ENCODE measurements around the gene RERE.
"Not testable (repeated sequence)": the region's sequence is repeated elsewhere in the genome, so short reads cannot be mapped to it uniquely, and the experiment has no call there.

RERE gene

DNA sequence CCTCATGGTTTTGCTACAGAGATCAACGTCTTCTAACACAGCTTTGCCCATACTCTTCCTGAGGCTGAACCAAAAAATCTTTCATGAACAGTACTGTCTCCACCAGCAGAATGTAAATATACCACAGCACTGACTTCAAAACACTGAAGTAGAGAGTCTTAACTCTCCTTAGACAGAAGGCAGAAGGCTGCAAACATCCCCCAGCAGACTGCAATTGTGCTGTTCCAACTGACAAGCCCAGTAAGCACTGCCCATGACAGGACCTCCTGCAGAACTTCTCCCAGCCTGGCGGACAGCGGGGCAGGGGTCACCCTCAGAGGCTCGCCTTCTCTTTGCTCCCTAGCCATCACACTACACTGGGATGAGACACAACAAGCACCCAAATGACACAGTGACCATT, 218.7 kb downstream of the RERE start:
- DNase-seq: no peak

DNA sequence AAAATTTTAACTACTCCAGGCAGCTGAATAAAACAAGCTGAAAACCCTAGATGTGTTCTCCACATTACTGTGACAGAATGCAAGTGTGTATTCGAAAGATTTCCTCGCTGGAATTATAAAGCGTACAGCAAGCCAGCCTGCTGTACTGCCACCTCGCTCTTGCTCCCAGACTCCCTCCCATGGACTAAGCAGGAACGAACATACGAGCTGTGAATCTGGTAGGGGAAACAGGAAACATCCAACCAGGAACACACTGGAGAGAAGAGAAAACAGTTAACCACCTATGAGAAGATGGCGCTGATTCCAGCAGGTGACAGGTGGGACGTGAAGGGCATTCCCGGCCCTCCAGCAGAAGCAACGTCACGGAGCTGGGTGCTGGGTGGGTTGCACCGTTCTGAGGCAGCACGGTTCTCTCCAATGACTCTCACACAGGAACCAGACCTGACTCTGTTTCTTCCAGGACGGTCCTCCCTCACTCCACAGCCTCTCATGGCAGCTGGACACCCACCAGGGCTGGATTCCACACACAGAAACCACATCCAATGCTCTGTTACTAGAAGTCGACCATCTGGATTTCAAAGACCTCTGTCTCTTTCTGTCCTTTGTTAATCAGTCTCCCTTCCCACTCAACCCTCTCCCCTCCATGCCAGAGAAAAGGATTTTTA, 219.2 kb downstream of the RERE start:
- no peak for DNase-seq

DNA sequence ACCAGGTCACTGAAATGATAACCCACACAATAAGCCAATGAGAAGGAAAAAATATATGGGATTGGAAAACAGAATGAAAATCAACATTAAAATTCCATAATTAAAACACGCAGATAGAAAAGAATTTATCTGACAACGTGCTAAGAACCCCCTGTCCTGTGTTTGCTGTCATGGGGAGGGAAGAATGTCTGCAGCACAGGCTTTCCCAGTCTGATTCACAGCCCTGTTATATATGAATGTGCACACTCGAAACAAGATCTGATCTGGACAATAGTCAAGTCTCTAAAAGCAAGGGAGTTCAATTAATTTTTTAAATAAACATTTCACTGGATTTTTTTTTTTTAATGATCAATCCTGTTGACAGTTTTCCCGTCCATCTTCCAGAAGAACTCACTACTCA, 220.0 kb downstream of the RERE start:
- DNase-seq: no peak

DNA sequence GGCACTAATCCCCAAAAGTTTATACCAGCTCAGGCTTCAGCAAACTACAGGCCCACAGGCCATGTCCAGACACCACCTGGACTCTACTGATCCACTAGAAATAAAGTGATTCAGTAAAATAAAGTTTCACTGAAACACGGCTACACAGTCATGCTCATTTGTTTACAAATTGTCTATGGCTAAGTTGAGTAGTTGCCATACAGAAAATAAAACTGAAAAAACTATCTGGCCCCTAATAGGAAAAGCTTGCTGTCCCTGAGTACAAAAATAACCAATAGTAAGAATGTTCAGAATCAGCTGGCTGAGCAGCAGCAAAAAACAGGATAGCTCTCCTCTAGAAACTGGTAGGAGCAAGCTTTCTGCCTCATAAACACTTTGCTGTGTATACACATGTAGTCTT, 221.5 kb downstream of the RERE start:
- DNase-seq: no peak

DNA sequence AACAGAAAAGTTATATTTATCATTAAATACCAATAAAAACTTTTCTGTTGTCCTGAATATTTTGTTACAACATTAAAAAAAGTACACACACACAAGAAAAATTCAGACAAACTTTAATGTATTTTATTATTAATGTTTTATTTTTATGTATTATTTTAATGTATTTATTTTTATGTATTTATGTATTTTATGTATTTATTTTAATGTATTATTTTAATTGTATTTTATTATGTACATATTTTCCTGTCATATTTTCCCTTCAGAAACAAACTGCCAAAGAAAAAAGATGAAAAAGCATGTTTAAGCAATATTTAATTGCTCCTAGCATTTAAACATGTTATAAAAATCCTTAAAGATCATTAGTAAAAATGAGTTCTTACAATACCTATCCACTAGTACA, 222.1 kb downstream of the RERE start:
- DNase-seq: no peak

DNA sequence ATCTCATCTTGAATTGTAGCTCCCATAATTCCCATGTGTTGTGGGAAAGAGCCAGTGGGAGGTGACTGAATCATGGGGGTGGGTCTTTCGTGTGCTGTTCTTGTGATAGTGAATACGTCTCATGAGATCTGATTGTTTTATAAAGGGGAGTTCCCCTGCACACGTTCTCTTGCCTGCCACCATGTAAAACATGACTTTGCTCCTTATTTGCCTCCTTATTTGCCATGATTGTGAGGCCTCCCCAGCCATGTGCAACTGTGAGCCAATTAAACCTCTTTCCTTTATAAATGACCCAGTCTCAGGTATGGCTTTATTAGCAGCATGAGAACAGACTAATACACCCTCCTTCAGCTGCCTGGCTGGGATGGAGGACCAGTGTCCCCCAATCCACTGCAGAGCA, 224.1 kb downstream of the RERE start:
- DNase-seq: not testable (repeated sequence)

DNA sequence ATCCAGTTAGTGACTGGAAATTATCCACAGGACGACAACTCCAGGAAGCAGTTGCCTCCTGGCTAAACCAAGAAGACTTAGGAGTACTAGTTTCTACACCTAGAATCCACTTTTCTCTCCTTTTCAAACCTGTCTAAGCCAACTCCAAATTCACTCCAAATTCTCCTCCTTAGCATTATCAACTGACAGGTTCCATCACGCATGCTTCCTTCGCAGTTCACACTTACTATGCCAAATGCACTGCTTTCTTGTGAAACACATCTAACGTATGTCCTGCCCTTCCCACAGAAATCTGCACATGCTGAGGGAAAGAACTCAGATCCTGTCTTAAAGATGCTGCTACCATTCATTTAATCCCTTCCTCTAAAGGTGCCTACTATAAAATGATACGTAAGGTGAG, 225.9 kb downstream of the RERE start:
- no peak for DNase-seq

DNA sequence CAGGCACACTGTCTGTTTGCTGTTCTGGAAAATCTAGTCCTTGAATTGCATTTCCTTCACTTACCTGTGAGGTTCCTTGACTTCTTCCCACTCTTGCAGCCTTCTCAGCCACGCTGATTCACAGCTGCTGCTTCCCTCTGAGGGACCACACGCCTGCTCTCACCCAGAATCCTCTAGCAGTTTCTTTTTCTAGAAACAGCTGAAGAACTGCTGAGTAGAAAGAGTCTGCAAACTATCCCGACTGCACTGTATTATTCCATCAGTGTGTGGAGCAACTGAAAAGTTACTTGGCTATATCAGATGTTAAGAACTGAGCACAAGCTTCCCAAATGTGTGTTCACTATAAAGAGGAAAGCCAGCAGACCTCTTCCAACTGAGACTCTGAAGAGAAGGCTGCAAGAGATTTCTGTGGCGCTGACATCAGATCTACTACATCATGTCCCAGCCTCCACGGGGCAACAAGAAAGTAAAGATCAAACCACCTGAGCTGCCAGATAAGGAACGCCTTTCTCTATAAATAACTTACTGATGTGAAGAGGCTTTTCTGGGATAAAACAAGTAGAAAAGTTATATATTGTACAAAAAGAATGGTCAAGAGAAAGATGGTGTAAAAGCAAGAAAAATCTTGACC, 226.6 kb downstream of the RERE start:
- no peak for DNase-seq

DNA sequence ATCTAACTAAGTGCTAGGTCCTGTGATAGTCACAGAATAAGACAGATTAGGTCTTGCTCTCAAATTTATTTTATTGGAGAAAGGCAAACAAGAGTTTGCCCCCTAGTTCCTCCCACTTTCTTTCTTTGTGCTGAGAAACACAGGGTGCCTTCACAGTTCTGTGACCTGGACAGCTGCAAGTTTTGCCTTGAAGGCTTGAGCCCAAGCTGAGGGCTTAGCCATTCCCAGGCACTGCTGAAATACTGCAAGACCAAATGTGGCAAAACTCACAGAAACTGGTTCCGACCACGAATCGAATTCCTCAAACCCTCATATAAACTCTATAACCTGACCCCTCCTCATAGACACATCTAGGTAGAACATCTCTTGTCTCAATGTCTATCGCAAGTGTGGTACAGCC, 227.9 kb downstream of the RERE start:
- no peak for DNase-seq

DNA sequence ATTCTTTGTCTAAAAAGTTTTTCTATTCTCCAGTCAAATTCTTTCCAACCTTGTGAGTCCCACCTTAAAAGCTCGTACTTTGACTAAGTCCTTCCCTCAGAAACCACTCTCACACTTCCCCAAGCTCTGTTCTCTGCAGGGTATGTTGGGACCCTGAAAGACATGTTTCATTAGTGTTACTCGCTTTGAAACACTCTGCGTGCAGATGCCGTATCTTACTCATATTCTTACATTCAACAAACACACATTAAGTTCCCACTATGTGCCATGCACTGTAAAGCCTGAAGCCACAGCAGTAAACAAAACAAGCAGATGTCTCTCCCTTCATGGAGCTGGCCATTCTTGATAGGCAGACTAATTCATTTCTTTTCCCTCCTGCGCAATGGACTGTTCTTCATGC, 229.7 kb downstream of the RERE start:
- DNase-seq: no peak

DNA sequence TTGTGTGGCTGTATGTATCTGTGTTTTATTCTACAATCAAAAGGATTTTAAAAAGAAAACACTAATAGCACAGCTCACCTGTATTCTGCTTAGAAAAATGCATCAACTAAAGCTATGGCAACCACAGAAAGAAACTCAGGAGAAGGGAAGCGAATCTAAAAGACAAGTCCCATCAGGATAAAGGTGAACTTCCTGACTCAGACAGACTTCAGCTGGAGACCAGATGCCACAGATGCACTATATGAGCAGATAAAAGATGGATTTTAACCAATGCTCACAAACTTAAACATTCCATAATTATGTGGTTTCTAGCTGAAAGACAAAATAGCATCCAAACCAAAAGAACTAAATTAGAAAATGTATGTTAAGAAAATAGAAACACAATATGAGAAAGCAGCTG, 231.0 kb downstream of the RERE start:
- DNase-seq: no peak

DNA sequence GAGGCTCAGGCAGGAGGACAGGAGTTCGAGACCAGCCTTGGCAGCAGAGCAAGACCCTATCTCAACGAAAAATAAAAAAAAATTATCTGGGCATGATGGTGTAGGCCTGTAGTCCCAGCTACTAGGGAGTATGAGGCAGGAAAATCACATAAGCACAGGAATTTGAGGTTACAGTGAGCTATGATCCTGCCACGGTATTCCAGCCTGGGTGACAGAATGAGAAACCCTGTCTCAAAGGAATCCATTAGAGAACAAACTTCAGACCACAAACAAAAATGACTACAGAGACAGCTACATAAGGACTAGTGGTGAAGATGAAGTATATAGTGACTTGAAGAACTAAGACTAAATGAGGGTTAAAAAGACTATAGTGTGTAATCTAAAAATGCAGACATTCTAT, 233.1 kb downstream of the RERE start:
- no peak for DNase-seq

DNA sequence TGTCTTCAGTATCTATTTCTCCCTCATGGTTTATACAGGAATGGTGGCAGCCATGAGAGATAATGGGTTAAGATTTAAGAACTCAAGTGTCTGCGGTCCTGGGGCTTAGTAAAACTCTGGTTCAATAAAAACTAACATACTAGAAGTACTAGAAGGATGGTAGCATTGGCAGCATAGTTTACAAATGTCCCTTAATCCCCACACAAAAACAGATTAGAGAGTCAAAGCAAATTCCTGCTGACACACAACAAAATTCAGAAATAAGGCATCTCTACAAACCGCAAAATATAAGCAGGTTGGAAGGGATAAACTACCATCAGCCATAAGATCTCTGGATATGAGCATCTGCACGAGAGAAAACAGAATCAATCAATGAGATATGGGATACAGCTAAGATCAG, 234.4 kb downstream of the RERE start:
- DNase-seq: no peak

DNA sequence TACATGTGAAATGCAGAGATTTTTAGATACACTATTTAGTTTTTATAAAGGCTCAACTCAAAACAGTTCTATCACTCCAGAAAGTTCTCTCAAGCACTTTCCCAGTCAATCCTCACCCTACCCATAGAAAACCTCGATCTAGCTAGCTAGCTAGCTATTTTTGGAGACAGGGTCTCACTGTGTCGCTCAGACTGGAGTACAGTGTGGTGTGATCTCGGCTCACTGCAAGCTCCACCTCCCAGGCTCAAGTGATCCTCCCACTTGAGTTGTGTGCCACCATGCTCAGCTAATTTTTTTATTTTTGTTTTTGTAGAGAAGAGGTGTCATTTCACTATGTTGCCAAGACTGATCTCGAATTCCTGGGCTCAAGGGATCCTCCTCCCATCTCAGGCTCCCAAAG, 236.9 kb downstream of the RERE start:
- no peak for DNase-seq

DNA sequence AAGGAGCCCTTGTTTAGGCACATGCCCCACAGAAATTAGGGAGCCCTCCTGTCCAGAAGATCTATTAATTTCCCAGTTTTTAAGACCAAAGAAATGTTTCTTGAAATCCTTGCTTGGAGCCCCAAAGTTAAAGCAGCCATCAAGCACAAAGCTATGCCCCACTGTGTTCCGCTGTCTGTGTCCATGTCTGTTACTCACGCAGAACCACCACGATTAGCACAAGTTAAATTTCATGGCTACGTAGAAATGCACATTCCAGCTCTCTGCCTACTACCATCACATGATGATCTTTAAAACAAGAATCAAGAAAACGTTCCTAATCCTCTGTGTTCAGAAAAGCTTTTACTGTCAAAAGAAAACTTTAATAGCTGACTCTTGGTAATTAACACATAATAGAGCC, 238.5 kb downstream of the RERE start:
- no peak for DNase-seq

DNA sequence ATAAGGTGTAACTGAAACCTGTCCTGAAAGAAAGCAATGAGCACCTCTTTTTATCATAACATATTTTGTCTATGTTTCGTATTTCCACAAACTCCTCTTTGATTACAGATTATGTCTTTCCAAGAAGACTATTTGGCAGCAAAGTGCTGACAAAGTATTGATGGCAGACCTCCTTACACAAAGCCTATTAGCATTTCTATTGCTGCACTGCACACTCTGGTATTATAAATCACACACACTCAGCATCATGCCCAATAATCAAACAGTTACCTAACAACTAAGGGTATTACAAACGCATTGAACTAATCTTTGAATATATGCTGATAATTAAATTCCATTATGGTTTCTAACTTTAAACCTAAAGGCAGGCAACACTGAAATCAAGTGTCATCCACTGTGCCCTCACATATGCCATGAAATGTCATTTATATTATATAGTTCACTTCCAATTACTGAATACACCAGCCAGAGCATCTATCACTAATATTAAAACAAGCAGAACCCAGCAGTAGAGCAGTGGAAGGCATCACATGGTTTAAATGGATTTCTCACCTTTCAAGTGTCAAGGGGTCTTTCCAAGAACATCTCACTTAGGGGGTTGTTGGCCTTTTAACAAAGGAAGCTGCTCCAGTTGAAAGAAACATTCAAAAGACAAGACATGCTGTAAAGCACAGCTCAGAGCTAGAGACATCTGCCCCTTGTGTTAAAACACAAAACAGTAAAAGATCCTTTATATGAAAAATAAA, 239.1 kb downstream of the RERE start:
- DNase-seq: no peak

DNA sequence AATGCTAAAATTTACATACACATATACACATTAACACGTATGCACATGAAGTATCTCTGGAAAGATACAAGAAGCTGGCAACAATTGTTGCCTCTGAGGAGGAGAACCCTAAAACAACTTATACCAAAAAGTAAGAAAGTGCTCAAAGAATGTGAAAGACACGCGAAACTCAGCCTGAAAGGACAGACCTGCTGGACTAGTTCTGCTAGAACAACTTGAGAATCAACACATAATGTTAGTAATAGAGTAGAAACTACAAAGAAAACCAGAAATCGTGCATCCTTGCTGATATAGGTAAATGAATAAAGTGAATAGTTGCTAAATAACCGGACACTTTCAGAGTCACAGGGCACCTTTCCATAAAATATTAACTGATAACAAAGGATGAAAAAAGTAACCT, 242.5 kb downstream of the RERE start:
- no peak for DNase-seq

DNA sequence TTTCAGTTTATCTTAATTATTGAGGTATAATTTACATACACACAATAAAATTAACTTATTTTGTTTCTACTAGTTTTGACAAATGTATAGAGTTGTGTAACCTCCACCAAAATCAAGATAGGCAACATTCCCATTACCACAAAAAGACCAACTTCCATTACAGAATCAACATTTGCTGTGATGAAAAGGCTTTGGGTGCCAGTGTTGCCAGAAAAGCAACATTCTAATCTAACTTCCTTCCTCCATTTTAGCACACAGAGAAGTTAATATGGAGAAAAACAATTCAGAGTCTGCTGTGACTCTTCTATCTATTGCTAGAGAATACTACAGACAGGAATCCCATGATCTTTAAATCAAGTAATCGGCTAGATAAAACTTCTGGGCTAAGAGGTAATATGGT, 245.3 kb downstream of the RERE start:
- DNase-seq: no peak

DNA sequence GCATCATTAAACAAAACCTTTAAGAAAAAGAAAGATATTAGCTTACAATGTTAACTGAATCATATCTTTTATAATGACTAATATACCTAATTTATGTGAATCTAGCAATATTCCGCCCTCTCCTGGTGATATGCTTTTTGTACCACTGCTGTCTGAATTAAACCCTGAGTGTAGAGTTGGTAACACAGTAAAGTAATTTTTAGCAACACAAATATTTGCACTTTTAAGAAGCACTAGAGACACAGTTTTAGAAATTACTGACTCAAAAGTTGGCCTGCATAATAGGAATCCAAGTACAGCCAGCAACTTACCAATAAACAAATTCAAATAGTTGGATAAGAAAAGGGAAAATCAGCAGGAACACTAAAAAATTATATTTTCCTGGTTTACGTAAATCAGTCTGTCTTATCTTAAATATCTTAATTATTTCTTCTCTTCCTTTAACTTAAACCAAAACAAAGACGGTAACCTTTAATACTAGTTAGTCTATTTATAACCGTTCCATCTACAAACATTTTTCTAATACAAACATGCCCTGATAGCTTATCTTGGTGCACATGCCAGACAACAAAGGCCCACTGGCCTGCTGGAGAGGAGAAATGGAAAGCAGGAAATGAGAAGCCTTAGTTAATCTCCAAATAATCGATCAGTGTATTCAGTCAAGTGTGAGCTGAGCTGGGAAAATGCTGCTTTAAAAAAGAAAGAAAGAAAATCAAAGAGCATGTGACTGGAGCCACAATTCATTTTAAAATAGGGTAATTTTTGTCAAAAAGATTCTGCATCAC, 246.0 kb downstream of the RERE start:
- no peak for DNase-seq

DNA sequence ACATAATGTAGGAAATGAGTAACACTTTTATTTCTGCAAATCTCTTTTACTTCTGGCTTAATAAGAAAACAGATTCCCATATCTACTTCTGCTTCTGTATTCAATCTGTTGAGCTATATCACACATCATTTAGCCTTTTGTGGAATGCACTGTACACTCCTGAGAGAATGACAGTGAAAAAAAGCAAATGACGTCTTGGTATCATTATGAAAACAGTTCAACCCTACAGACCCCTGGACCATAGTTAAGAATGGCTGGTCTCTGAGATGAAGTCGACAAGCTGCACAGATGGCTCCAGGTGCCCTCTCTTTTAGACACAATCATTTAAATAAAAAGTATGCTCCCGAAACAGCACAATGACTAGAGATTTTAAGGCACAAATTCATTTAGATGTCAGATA, 247.0 kb downstream of the RERE start:
- DNase-seq: no peak

DNA sequence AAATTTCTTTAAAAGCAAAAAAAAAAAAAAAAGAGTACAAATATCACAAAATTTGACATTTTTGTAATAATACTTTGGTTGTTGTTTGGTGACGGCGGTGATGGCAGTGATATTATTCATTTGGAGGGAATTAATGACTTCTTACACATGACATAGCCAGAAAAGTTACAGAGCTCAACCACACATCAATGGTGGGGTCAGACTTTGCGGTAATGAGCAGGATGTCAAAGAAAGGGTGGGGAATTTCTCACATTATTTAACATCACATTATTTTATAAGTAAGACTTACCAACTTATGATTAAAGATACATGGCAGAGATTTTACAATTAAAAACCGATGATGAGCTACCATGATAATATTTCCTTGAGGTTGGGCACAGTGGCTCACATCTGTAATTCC, 248.2 kb downstream of the RERE start:
- DNase-seq: no peak

DNA sequence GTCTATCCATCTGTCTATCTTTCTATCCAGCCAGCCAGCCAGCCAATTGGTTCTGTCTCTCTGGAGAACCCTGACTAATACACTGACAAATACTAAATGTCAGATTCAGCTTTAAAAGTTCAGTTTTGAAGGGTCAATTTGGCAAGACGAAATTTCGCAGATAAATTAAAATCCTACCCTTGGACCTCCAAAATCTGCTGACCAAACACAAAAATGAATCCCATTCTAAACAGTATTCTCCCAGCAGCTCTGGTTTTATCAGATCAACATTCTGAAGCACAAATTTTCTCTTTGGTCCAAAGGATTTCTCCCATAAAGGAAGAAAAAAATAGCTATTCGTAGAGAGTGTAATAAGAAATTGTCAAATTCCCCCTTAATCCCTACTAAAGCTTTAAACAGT, 248.6 kb downstream of the RERE start:
- no peak for DNase-seq

DNA sequence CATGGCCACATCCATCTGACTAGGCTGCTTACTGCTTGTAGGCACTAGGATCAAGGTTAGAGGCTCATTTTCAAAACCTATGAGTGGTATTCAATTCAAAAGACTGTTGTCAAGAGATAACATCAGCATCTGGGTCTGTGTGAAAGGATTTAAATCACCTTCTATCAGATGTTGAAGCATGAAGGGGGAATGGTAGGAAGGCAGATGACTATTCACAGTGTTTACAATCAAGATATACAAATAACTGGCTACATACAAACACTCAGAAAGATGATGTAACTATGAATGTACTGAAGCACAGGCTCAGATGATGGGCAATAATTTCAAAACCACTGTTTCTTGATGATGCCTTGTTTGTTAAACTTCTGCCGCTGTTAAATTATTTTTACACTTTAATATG, 250.3 kb downstream of the RERE start:
- no peak for DNase-seq

DNA sequence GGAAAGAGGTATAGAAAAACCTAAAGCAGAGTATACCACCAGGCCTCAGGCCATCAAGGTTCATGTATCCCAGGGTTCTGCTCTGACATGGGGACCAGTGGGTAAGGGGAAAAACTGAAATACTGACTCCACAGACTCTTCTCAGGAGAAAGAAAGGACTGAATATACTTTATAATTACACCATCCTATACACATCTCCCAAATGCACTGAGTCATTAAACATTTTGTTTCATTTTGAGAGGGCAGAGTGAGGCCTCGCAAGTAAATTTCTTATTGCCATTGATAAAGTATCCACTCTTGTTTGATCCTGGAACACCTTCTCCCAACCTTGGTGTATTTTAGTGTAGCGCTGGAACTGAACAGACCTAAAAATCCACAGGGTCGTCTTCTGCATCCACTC, 251.6 kb downstream of the RERE start:
- DNase-seq: no peak

Data from NCI-H526 treated with DMSO at 0.1 percent for 48 hours (cell line).